RCC 7860 (cell line): ENCODE results near the gene CD36.

Source experiments
- DNase-seq: peaks from one replicate; pipeline ENCODE4 v3.0.0-alpha.2; 2015; ENCODE audit warnings: low spot score
- FAIRE-seq: peaks from 2 replicates; lab custom pipeline; 2012; peaks lifted over from hg19 to GRCh38; lab: Jason Lieb, UNC

The CD36 gene

DNA sequence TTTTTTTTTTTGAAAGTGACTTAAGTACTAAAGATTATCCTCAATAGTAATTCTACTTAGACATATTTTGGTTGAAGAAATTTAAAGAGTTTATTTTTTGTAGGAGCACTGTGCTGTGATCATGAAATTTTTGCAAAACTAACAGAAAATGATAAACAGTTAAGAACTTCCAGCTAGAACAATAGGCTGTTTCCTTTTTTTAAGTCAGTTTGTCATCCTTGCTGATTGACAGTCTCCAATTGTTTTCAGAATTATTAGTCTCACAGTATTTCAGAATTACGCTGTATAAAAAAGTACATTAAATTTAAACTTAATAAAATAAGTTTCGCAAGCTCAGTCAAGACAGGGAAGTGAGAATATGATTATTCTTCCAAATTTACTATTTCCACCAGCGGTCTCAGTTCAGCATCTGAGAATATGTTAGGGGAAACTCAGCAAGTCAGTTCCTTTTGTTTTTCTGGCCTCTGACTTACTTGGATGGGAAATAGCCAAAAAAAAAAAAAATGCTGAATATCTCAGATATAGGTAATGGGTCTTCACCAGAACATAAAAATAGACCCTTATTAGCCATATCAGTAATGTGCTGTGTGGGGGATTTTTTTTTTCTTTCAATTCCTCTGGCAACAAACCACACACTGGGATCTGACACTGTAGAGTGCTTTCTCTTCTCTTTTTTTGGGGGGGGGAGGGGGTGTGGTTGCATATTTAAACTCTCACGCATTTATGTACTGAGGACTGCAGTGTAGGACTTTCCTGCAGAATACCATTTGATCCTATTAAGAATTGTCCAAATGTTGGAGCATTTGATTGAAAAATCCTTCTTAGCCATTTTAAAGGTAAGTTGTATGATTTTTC, at the start of gene CD36:
Gene CD36, plus strand, starts transcription at position 732 of the 855 bp plus-strand sequence. CDS start 8,099 bp downstream, outside the sequence.
- no peak for FAIRE-seq
- DNase-seq, result no peak

DNA sequence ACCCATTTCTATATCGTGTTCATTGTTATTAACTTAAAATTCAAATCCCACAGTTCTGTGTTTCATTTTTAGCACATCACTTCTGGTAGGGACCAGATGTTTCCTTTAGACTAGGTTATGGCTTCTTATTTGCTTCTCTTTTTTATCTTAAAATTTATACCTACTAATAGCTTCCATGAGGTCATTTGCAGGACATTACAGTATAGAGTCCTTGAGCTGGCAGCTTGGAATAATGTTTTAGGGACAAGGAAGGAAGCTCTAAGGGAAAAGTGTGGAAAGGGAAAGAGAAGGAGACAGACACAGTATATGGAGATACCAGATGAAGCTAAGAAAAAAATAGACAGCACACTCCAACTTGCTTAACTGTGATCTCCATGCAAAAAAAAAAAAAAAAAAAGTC, 48.8 kb upstream of the CD36 start:
- DNase-seq, result no peak

DNA sequence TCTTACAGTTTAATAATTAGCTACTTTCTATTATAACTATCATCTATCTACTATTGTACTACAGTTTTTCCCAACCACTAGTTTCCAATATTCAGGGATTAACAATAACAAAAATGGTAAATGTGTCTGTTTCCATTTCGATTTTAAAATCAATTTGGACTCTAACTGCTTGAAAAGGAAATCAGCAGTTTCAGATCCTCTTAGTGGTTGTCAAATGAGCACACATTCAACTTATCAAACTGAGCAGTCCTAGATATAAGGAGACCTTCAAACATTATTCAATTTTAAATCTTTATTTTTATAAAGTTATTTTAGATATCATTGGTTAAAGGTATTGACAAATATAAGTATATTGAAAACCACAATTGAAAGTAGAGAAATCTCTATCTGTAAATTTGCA, 46.8 kb upstream of the CD36 start:
- DNase-seq (no peak), FAIRE-seq (no peak)

More for the DNA sequence above, 48.8 kb upstream of the CD36 start:
- no peak for FAIRE-seq

DNA sequence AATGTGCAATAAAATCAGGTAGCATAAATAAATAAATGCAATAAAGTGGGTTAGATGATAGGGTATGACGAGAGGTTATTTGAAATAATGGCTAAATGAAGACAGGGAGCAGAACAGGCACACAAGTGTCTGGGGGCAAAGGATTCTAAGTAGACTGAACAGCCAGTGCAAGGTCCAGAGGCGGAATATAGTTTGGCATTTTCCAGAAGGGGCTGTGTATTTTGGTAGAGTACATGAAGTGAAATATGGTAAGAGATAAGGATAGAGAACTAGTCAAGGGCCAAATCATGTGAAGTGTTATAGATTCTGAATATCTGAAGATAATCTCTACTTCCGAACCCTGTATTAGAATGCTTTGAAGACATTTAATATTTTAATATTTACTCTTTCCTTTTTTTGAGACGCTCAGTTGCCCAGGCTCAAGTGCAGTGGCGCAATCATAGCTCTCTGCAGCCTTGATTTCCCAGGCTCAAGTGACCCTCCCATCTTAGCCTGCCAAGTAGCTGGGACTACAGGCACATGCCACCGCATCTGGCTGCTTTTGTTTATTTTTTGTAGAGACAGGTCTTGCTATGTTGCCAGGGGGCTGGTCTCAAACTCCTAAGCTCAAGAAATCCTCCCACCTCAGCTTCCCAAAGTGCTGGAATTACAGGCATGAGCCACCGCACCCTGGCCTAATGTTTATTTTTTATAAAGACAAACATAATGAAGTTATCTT, 44.4 kb upstream of the CD36 start:
- DNase-seq (no peak), FAIRE-seq (no peak)

DNA sequence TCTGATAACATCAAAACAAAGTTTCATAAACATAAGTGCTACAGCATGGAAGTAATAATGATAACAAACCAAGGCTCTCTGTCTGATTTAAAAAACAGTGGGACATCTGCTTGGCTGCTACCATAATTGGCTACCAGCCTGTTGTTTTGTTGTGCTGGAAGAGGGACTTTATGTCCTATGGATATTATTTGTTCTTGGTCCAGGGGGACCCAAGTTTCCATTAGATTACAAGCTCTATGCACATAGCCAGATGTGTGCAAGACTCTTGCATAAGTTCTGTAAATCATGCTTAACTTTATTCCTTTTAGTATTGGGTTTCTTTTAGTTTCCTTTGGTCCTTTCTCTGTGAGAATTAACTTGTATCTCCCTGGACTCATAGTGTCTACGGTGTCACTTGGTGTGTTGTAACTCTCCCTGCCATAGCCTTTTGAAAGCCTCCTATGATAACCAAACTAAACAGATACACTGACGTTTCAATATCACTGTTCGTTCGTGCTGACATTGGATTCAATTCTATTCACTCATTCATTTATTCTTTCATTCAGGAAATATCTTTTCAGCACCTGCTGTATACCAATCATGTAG, 41.4 kb upstream of the CD36 start:
- DNase-seq (no peak), FAIRE-seq (no peak)

DNA sequence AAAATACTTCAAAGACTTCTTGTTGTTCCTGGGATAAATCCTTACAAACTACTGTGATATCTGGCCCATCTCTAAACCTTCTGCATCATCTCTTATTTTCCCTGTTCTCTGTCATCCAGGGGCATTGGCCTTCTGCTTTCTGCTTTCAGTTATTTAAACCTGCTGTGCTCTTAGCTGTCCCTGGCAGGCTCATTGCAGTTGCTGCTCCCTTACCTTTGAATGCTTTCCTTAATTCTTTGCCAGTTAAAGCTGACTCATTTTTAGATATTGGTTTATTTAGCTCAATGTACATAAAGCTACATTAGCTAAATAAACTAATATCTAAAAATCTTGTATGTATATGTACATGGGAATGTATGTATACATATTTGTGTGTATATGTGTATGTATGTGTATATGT, 40.6 kb upstream of the CD36 start:
- FAIRE-seq (no peak), DNase-seq (no peak)

DNA sequence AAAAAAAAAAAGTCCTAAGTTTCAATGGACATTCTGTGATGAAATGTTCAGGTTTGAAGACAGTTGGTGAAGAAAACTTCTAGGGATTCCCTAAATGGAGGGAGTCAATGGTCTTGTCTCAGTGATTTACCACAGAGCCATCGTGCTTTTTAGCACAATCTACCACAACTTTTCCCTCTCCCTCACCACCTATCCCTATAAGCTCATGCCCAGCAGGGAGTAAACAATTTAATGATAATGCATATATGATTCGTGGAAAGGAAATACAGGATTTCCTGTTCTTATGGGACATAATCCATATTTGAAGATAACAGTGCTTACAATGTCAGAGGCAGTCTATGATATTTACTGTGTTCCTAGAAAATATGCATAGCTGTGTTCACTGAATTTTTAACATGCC, 38.4 kb upstream of the CD36 start:
- FAIRE-seq (no peak), DNase-seq (no peak)

DNA sequence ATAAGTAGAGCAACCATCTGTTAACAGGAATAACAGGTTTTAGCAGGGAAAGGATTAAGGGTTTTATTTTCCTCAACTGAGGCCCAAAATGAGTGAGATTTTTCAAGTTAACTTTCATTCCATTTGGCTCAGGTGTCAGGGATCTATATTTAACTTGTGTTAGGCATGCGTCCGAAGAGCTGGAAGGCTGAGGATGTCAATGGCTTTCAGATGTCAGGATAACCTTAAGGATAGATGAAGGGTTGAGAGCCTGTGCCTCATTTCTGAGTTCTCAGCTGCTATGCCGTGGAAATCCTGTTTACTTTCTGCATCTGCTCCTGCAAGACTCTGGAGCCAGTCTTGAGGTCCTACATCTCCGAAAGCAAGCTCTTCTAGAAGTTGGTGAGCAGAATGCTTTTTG, 36.4 kb upstream of the CD36 start:
- DNase-seq, result no peak
- no peak for FAIRE-seq

DNA sequence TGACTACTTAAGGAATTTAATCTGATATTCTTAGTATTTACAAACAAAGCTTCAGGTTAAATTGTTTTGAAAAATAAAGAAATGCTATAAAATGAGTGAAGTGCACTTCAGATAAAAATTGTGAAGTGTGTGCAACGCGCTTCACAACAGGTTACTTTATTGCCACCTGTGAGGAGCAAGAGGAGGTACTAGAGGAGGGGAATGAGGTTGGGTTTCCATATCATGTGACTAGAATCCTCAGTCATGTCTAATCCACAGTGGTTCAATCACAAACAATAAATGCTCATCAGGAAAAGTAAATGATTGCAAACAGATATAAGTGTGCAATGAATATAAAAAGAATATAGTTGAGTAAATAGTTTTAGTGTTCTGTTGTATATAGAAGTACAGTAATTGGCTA, 34.5 kb upstream of the CD36 start:
- no peak for DNase-seq
- FAIRE-seq, result no peak

DNA sequence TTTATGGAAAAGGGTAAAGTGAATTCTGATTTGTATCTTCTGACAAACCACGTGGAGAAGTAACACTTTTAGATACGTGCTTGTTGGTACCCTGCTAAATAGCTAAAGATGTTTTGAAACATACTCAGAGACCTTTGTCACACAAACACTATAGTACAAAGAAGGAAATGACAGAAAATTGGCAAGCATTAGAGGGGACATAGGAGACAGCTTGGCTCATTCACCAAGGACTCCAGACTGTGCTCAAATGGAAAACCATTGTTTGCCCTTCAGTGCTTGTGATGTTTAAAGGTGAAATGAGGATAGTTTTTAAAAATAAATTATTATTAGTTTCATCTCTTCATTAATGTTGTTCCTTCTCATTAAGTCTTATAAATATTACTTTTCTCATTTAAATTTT, 34.0 kb upstream of the CD36 start:
- FAIRE-seq, result peak; percentile 45
- DNase-seq, result no peak

DNA sequence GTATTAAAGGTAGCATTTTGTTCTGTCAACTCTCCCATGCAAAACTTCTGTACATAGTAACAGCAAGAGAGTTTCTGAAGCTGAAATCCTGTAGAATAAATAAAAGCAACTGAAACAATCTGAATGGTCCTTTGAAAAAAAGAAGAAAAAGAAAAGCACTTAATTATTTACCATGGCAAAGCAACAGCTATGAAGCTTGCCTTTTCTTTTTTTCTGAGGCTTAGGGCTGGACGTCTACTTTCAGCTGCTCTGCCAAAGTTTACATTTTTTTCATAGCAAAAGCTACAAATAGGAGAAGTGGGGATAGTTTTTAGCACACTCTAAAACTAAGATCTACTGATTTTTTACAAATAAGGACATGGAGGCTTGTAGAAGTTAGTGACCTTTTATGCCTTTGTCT, 31.3 kb upstream of the CD36 start:
- no peak for FAIRE-seq
- no peak for DNase-seq

DNA sequence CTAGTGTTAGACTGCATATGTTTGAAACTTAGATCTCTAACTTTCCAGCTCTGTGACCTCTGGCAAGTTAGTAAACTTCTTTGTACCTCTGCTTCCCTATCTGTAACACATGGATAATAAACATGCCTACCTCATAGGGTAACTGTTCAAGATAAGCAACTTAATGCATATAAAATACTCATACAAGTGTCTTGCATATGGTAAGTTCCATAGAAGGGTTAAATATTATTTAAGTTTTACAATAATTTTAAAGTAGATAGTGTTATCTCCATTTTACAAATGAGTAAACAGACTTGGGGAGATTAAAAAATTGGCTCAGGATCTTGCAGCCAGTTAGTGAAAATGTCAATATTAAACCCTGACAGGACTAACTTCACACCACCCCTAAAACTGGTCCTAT, 30.1 kb upstream of the CD36 start:
- DNase-seq (no peak), FAIRE-seq (no peak)

DNA sequence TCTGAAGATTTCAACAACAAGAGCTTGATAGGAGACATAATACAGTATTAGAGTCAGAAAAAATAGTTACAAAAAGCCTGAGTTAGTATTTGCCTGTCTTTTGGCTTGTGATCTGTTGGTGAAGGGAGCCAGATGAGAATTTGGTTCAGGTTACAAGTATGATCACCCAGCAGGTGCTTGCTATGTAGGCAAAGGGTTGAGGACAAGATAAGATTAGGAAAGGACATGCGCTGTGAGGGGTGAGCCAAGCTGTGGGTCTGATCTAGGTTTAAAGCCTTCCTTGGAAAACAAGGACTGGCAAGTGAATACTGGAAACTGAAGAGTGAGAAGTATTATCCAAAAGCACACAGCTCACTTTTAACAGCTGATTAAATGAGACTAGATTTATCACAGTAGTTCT, 28.7 kb upstream of the CD36 start:
- FAIRE-seq, result no peak
- DNase-seq, result no peak

DNA sequence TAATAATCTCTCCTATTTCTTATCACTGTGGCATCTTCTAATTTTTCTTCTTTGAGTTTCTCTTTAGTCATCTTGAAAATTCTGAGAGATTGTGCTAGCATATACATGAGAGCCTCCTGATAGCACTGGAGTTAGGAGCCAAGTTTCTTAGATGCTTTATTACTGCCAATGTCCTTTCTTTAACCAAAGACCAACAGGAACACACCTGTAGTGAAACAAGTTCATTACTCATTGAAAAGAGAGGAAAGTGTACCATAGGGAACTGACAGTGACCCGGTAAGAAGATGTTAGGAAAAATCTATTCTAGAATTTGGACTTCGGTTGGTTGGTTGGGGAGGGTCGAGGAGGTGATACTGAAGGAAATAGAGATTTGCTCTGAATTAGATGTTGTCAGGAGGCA, 27.1 kb upstream of the CD36 start:
- DNase-seq, result no peak

DNA sequence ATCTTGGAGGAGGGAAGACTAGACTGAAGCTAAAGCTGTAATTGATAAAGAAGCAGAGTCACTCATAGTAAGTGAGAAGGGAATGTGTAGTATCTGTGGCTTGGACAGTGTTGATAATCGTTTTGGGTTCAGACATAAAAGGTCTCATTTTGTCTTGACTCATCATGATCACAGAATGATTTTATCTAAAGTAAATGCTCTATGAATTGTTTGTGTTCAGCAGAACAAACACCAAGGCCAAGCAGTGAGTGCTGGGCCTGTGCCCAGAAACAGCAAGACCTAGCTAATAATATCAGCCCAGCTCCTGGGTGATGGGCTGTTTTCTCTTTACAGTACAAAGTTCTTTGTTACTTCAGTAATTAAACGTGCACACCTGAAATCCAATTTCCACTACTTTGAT, 26.7 kb upstream of the CD36 start:
- DNase-seq, result no peak
- FAIRE-seq, result no peak

More for the DNA sequence above, 27.1 kb upstream of the CD36 start:
- no peak for FAIRE-seq

DNA sequence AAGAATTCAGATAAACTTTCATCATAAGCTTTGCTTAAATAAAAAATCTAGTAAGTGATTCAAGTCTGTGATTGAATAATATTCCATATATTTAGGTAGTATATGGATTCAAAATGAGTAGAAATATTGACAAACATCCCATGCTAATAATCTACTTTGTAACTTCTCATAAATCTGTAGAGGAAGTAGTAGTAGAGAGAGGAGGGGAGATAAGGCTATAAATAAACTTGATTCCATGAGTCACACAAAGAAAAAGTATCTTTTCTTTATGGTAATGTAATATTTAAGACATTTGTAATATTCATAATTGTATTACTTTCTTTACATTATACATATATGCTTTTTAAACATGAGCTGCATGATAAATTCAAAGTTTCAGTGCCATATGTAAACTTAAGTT, 25.6 kb upstream of the CD36 start:
- DNase-seq, result no peak
- FAIRE-seq, result peak; percentile 18

DNA sequence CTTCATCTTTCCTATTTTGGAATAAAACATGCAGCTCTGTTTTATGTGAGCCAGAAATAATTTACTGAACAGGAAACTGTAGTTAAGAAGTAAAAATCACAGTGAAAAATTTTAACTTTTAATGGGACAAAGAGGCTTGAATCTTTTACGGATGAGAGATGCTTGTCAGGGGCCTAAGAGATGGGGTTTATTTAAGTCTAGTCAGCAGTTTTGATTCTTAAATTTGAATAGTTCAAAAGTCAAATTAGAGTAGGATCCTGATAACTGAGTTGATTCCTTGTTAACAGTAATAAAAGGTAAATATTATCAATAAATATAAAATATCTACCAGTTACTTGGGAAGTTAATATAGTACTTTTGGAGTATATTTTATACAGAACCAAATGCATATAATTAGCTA, 24.9 kb upstream of the CD36 start:
- DNase-seq, result no peak
- FAIRE-seq, result no peak

DNA sequence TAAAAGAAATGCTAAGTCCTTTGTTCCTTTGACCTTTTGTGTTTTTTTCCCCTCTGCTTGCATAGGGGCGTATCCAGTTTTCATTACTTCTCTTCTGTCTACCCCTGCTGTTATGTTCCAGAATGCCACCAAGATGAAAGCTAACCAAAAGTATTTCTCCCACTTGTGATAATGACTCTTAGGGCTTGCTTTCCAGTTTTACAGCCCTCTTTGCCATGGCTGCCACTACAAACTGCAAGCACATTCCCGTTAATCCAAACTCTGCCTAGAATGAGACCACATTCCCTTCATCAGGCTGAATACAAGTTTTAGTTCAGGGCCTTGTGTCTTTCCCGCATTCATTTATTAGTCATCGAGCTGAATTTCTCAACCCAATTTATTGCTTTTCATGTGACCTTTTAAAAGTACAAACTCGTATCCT, 23.6 kb upstream of the CD36 start:
- DNase-seq, result no peak
- FAIRE-seq, result no peak

DNA sequence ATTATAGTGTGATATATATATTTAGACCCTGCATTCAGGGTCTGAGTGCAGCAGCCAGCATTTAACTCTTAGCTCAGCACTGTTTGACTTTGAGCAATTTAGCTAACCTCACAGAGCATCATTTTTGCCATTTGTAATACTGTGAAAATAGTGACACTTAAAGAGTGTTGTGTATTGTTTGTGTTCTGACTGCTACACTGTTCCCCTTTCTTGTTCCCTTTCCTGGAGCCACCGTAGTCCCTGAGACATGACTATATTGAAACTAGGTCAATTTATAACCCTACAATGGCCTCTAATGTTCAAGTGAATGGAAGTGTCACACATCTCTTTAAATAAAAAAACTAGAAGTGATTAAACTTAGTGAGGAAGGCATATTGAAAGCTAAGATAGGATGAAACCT, 20.3 kb upstream of the CD36 start:
- no peak for FAIRE-seq
- no peak for DNase-seq

DNA sequence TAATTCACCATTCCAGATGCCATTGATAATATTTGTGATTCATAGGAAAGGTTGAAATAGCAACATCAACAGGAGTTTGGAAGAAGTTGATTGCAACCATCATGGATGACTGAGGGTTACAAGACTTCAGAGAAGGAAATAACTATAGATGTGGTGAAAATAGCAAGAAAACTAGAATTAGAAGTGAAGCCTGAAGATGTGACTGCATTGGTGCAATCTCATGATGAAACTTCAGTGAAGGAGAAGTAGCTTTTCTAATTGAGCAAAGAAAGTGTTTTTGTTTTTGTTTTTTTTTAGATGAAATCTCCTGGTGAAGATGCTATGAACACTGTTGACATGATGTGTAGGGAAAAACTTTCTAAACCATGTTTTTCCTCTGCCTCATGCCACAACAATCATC, 18.7 kb upstream of the CD36 start:
- no peak for DNase-seq
- no peak for FAIRE-seq

DNA sequence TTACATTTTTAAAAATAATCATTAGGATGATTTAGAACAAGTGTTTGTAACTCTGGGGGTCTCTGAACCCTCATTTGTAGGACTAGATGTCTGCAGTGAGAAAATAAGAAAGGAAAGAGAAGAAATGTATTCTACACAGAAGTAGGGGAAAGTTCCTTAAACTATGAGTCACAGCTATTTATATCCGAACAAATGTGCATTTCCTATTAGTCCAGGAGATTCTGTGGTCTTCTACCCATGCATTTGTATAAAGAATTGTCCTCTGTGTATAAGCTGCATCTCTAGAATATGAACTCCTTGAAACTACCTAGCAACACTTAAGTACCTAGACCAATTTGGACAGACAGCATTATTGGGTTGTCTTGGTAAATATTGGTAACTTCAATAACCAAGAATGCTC, 15.9 kb upstream of the CD36 start:
- DNase-seq, result peak; percentile 15
- no peak for FAIRE-seq
